ENCODE results near the gene ULBP1.
"Not testable (repeated sequence)": the region's sequence is repeated elsewhere in the genome, so short reads cannot be mapped to it uniquely, and the experiment has no call there.

ULBP1 gene

GRCh38 chr6:149953390-149953789 is 10.4 kb upstream of the ULBP1 start:
- not testable (repeated sequence) for H3K36me3 Mint-ChIP-seq (ENCODE audit: low read depth); H3K27ac Mint-ChIP-seq; H3K4me3 Mint-ChIP-seq; H3K9me3 Mint-ChIP-seq; DNase-seq (ENCODE audit: low spot score)
- Mint-ChIP-seq H3K27me3 (ENCODE audit: low read depth) (peaks cover 85% of the 10 kb centered on the region), H3K4me1 (ENCODE audit: low read depth) (peaks cover 11% of the 10 kb centered on the region)

- H3K36me3 Mint-ChIP-seq (ENCODE audit: low read depth); H3K4me3 Mint-ChIP-seq; H3K27ac Mint-ChIP-seq; H3K9me3 Mint-ChIP-seq; DNase-seq (ENCODE audit: low spot score): not testable (repeated sequence)
- Mint-ChIP-seq H3K4me1 (ENCODE audit: low read depth) (peaks cover 11% of the 10 kb centered on the region), H3K27me3 (ENCODE audit: low read depth) (peaks cover 85% of the 10 kb centered on the region)
Observed at GRCh38 chr6:149953934-149954327, 9.8 kb upstream of the ULBP1 start.

GRCh38 chr6:149954328-149954983 is 9.3 kb upstream of the ULBP1 start:
- DNase-seq (ENCODE audit: low spot score); H3K36me3 Mint-ChIP-seq (ENCODE audit: low read depth); H3K4me3 Mint-ChIP-seq; H3K9me3 Mint-ChIP-seq; H3K27ac Mint-ChIP-seq: not testable (repeated sequence)
- peaks cover 86% of the 10 kb centered on the region for H3K27me3 Mint-ChIP-seq (ENCODE audit: low read depth)
- peaks cover 11% of the 10 kb centered on the region for H3K4me1 Mint-ChIP-seq (ENCODE audit: low read depth)

GRCh38 chr6:149954984-149955653 is 8.6 kb upstream of the ULBP1 start:
- Mint-ChIP-seq H3K27me3 (ENCODE audit: low read depth) (peaks cover 86% of the 10 kb centered on the region), H3K4me1 (ENCODE audit: low read depth) (peaks cover 11% of the 10 kb centered on the region)
- DNase-seq (ENCODE audit: low spot score); H3K4me3 Mint-ChIP-seq; H3K9me3 Mint-ChIP-seq; H3K36me3 Mint-ChIP-seq (ENCODE audit: low read depth); H3K27ac Mint-ChIP-seq: not testable (repeated sequence)

GRCh38 chr6:149955654-149956317 is 8.0 kb upstream of the ULBP1 start:
- Mint-ChIP-seq H3K4me1 (ENCODE audit: low read depth) (peaks cover 11% of the 10 kb centered on the region), H3K27me3 (ENCODE audit: low read depth) (peaks cover 86% of the 10 kb centered on the region)
- not testable (repeated sequence) for H3K27ac Mint-ChIP-seq; H3K9me3 Mint-ChIP-seq; H3K36me3 Mint-ChIP-seq (ENCODE audit: low read depth); H3K4me3 Mint-ChIP-seq; DNase-seq (ENCODE audit: low spot score)

GRCh38 chr6:149958124-149958523 is 5.6 kb upstream of the ULBP1 start:
- not testable (repeated sequence) for H3K27ac Mint-ChIP-seq; H3K36me3 Mint-ChIP-seq (ENCODE audit: low read depth); H3K9me3 Mint-ChIP-seq; DNase-seq (ENCODE audit: low spot score); H3K4me3 Mint-ChIP-seq
- Mint-ChIP-seq H3K4me1 (ENCODE audit: low read depth) (peaks cover 16% of the 10 kb centered on the region), H3K27me3 (ENCODE audit: low read depth) (peaks cover 77% of the 10 kb centered on the region)

GRCh38 chr6:149959806-149960205 is 3.9 kb upstream of the ULBP1 start:
- peaks cover 83% of the 10 kb centered on the region for H3K27me3 Mint-ChIP-seq (ENCODE audit: low read depth)
- not testable (repeated sequence) for DNase-seq (ENCODE audit: low spot score); H3K36me3 Mint-ChIP-seq (ENCODE audit: low read depth); H3K4me3 Mint-ChIP-seq; H3K9me3 Mint-ChIP-seq; H3K27ac Mint-ChIP-seq
- peaks cover 22% of the 10 kb centered on the region for H3K4me1 Mint-ChIP-seq (ENCODE audit: low read depth)

GRCh38 chr6:149960488-149960887 is 3.3 kb upstream of the ULBP1 start:
- Mint-ChIP-seq H3K36me3 (ENCODE audit: low read depth) (peaks cover 3% of the 10 kb centered on the region), H3K27ac (no peak overlapping the region), H3K4me1 (ENCODE audit: low read depth) (peaks cover 22% of the 10 kb centered on the region), H3K9me3 (no peaks in the 10 kb centered on the region), H3K4me3 (no peak overlapping the region), H3K27me3 (ENCODE audit: low read depth) (peaks cover 84% of the 10 kb centered on the region)
- DNase-seq (ENCODE audit: low spot score): no peak

- H3K9me3 Mint-ChIP-seq: no peaks in the 10 kb centered on the region
- no peak overlapping the region for H3K27ac Mint-ChIP-seq
- peaks cover 83% of the 10 kb centered on the region for H3K27me3 Mint-ChIP-seq (ENCODE audit: low read depth)
- no peak overlapping the region for H3K4me3 Mint-ChIP-seq
- no peak for DNase-seq (ENCODE audit: low spot score)
- H3K36me3 Mint-ChIP-seq (ENCODE audit: low read depth): peaks cover 3% of the 10 kb centered on the region
- peaks cover 22% of the 10 kb centered on the region for H3K4me1 Mint-ChIP-seq (ENCODE audit: low read depth)
Observed at GRCh38 chr6:149961728-149962425, 1.9 kb upstream of the ULBP1 start.

- Mint-ChIP-seq H3K36me3 (ENCODE audit: low read depth) (peaks cover 3% of the 10 kb centered on the region), H3K27me3 (ENCODE audit: low read depth) (peaks cover 85% of the 10 kb centered on the region), H3K4me3 (peak overlapping the region; percentile 93), H3K27ac (peak overlapping the region; percentile 91), H3K9me3 (no peaks in the 10 kb centered on the region), H3K4me1 (ENCODE audit: low read depth) (peaks cover 22% of the 10 kb centered on the region)
- no peak for DNase-seq (ENCODE audit: low spot score)
Observed at GRCh38 chr6:149962461-149963211, 1.1 kb upstream of the ULBP1 start.

GRCh38 chr6:149963212-149963461 is 606 bp upstream of the ULBP1 start:
- Mint-ChIP-seq H3K27ac (peak overlapping the region; percentile 91), H3K27me3 (ENCODE audit: low read depth) (peaks cover 85% of the 10 kb centered on the region), H3K4me3 (peak overlapping the region; percentile 93), H3K4me1 (ENCODE audit: low read depth) (peaks cover 22% of the 10 kb centered on the region), H3K9me3 (no peaks in the 10 kb centered on the region), H3K36me3 (ENCODE audit: low read depth) (peaks cover 3% of the 10 kb centered on the region)
- DNase-seq (ENCODE audit: low spot score): no peak

GRCh38 chr6:149964308-149965193 is 808 bp downstream of the ULBP1 start:
- H3K4me1 Mint-ChIP-seq (ENCODE audit: low read depth): peaks cover 22% of the 10 kb centered on the region
- H3K4me3 Mint-ChIP-seq: peak overlapping the region; percentile 93
- peaks cover 82% of the 10 kb centered on the region for H3K27me3 Mint-ChIP-seq (ENCODE audit: low read depth)
- H3K36me3 Mint-ChIP-seq (ENCODE audit: low read depth): peaks cover 3% of the 10 kb centered on the region
- peak overlapping the region; percentile 91 for H3K27ac Mint-ChIP-seq
- no peak for DNase-seq (ENCODE audit: low spot score)
- no peaks in the 10 kb centered on the region for H3K9me3 Mint-ChIP-seq
